Bronchial epithelial cell (primary cell): ENCODE measurements around the gene SLC35A5. TPM values are rescaled to one million over a fixed set of nuclear protein-coding genes. Genes with fewer than 3 reads are reported as not detected.

Source experiments
- DNase-seq: peaks from one replicate; pipeline ENCODE4 v3.0.0-alpha.2; 2010; ENCODE audit warnings: low read depth
- FAIRE-seq: peaks from 2 replicates; lab custom pipeline; 2011; peaks lifted over from hg19 to GRCh38; lab: Jason Lieb, UNC
- H3K27me3 ChIP-seq: 2 replicates; pipeline ENCODE4 v1.5.1; 2011; ENCODE audit warnings: low read length; ENCODE audit not compliant: control insufficient read depth, insufficient read depth
- H3K36me3 ChIP-seq: 2 replicates; pipeline ENCODE4 v1.5.1; 2011; ENCODE audit warnings: low read length; ENCODE audit not compliant: control insufficient read depth, insufficient read depth
- H3K4me3 ChIP-seq: 2 replicates; pipeline ENCODE4 v1.5.1; 2011; ENCODE audit warnings: mild to moderate bottlenecking, low read depth, low read length, control low read depth
- CTCF ChIP-seq: IDR thresholded peaks from 2 replicates; pipeline ENCODE4 v1.5.1; 2011; ENCODE audit warnings: mild to moderate bottlenecking, moderate library complexity, low read length, control low read depth, inconsistent platforms; ENCODE audit not compliant: insufficient read depth, severe bottlenecking
- total RNA-seq: library from RNA; depleted of rRNA; stranded (reverse); fragments of >200 nt; gene quantifications from 2 replicates; pipeline ENCODE4 v1.2.1, GENCODE V29; 2014

The SLC35A5 gene
- total RNA-seq, 1 donor from 2014 or later = 14.0 TPM

- Histone ChIP-seq H3K27me3 (no peaks in the 10 kb centered on the region), H3K4me3 (no peak overlapping the region), H3K36me3 (no peaks in the 10 kb centered on the region)
- no peak for DNase-seq
- FAIRE-seq = no peak
- TF ChIP-seq CTCF = no peak
Measured at GRCh38 chr3:112555535-112556170, 6.2 kb upstream of the SLC35A5 start.

- Histone ChIP-seq H3K27me3 (no peaks in the 10 kb centered on the region), H3K4me3 (no peak overlapping the region), H3K36me3 (no peaks in the 10 kb centered on the region)
- TF ChIP-seq CTCF = no peak
- DNase-seq (no peak), FAIRE-seq (no peak)
Measured at GRCh38 chr3:112557976-112558375, 3.9 kb upstream of the SLC35A5 start.

- H3K36me3 ChIP-seq = no peaks in the 10 kb centered on the region
- peak overlapping the region; percentile 91 for H3K4me3 ChIP-seq
- DNase-seq (no peak), FAIRE-seq (no peak)
- TF ChIP-seq CTCF = no peak
- H3K27me3 ChIP-seq = no peaks in the 10 kb centered on the region
Measured at GRCh38 chr3:112560307-112560706, 1.5 kb upstream of the SLC35A5 start.

- Histone ChIP-seq H3K27me3 (no peaks in the 10 kb centered on the region), H3K36me3 (no peaks in the 10 kb centered on the region), H3K4me3 (peak overlapping the region; percentile 91)
- DNase-seq = peak; percentile 82
- FAIRE-seq = no peak
- TF ChIP-seq CTCF = no peak
Measured at GRCh38 chr3:112560721-112561483, 943 bp upstream of the SLC35A5 start.

- no peaks in the 10 kb centered on the region for H3K27me3 ChIP-seq
Measured at GRCh38 chr3:112561484-112561733, 436 bp upstream of the SLC35A5 start.

More at GRCh38 chr3:112561484-112561733, 436 bp upstream of the SLC35A5 start:
- FAIRE-seq (no peak), DNase-seq (no peak)
- TF ChIP-seq CTCF = no peak
- Histone ChIP-seq H3K4me3 (peak overlapping the region; percentile 91), H3K36me3 (no peaks in the 10 kb centered on the region)
